Measurements from ENCODE around the gene PALM2AKAP2.

PALM2AKAP2 gene

DNA sequence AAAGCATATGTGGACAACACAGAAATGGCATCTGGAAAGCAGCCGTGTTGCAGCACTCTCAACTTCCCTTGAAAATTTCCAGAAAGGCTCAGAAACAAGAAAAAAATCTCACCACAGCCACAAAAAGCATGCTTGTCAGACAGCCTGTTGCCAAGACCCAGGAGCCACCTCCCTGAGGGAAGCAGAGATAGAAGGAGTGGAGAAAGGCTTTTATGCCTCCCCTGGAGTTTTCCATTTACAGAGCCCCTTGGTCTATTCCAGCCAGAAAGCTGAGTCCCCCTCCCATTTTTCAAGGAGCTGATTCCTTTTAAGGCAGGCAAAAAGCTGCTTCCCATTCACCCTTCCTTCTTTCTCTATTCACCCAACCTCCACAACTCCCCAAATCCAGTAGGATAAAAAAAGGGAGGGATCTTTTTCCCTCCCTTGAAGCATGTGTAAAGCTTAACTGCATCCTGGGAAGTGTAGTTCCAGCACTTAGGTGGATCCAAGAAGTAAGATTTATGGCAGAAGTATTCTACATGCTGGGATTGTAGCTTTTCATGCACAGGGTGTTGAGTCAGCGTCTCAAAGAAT, 37.1 kb upstream of the PALM2AKAP2 start:
- DNase-seq (ENCODE audit: low read depth) = no peak
- H3K4me3 ChIP-seq (ENCODE audit: low read depth, low read length) = no peak overlapping the region
- TF ChIP-seq, protein P1, sequence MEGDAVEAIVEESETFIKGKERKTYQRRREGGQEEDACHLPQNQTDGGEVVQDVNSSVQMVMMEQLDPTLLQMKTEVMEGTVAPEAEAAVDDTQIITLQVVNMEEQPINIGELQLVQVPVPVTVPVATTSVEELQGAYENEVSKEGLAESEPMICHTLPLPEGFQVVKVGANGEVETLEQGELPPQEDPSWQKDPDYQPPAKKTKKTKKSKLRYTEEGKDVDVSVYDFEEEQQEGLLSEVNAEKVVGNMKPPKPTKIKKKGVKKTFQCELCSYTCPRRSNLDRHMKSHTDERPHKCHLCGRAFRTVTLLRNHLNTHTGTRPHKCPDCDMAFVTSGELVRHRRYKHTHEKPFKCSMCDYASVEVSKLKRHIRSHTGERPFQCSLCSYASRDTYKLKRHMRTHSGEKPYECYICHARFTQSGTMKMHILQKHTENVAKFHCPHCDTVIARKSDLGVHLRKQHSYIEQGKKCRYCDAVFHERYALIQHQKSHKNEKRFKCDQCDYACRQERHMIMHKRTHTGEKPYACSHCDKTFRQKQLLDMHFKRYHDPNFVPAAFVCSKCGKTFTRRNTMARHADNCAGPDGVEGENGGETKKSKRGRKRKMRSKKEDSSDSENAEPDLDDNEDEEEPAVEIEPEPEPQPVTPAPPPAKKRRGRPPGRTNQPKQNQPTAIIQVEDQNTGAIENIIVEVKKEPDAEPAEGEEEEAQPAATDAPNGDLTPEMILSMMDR (IDR thresholded peaks at IDR 0.05; ENCODE audit: low read depth, low read length, missing control alignments) = no peak

DNA sequence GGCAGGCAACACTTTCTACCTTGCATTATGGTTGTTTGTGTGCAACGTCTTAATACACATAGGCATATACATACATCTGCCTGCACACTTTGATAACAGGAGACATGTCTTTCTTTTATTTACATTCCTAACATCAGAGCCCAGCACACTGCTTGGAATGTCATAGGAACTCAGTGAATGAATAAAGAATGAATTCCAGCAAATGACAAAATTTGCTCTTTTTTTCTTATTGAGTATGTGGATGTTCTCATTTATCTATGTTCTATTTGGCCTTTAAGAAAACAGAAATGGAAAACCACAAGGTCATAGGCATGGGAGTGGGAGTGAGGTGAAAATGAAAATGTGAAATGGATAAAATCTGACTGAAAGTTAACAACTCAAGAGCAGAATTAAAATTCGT, 36.3 kb upstream of the PALM2AKAP2 start:
- no peak overlapping the region for H3K4me3 ChIP-seq (ENCODE audit: low read depth, low read length)
- TF ChIP-seq, protein P1 (IDR thresholded peaks at IDR 0.05; ENCODE audit: low read depth, low read length, missing control alignments) = no peak
- DNase-seq (ENCODE audit: low read depth) = no peak

DNA sequence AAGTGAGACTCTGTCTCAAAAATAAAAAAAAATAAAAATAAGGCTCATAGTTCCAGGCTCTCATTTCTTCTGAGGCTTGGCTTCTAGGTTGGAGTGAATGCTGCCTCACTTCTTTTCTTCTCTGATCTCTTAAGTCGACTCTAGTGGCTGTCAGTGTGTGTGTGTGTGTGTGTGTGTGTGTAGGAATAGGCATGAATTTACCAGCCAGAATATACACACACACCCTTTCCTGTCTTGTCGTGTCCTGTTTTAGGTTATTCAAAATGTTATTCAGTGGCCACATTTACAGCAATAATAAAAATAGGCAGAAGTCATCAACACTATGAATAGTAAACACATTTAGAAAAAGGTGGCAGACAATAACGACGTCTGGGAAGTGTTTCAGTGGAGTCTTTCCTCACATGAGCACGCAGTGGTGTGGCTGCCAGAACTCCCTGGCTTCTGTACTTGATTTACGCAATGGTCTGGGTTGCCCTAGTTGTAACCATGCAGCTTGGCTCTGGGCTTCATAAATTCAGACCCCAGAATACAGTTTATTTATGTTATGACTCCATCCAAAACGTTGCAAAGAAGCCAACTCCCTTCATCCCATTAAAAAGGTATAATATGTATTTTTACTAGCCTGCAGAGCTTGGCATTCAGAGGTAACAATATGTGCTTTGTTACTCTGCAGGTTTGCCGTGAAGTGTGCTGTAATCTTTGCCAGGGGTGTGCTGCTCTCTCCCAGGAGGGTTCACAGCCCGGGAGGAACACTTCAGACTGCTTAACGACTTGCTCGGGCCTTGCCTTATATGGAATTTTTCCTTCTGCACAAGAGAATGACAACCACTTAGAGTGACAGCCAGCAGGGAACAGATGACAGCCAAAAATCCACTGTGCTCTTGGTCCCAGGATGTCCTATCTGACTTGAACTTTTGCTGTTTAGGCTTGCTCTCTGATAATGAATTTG, 34.4 kb upstream of the PALM2AKAP2 start:
- H3K4me3 ChIP-seq (ENCODE audit: low read depth, low read length) = no peak overlapping the region
- no peak for DNase-seq (ENCODE audit: low read depth)
- TF ChIP-seq, protein P1 (IDR thresholded peaks at IDR 0.05; ENCODE audit: low read depth, low read length, missing control alignments) = no peak

DNA sequence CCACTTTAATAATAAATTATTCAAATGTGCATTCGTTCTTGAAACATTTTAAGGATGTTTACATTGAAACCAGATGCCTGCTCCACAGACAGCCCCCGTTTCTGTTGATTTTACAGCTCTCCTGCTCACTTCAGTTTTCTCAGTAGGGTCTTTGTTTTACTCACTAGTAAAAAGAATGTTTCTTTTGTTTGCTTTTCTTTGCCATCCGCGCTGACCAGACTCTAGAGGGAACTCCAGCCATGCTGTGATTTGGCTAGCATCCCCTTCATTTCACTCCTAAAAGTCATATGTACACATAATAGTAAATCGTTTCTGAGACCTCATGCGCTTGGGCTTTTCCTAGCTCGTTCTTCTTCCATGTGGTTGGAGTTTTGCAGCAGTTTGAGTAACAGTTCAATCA, 28.7 kb upstream of the PALM2AKAP2 start:
- H3K4me3 ChIP-seq (ENCODE audit: low read depth, low read length) = no peak overlapping the region
- TF ChIP-seq, protein P1 (IDR thresholded peaks at IDR 0.05; ENCODE audit: low read depth, low read length, missing control alignments) = no peak
- no peak for DNase-seq (ENCODE audit: low read depth)

DNA sequence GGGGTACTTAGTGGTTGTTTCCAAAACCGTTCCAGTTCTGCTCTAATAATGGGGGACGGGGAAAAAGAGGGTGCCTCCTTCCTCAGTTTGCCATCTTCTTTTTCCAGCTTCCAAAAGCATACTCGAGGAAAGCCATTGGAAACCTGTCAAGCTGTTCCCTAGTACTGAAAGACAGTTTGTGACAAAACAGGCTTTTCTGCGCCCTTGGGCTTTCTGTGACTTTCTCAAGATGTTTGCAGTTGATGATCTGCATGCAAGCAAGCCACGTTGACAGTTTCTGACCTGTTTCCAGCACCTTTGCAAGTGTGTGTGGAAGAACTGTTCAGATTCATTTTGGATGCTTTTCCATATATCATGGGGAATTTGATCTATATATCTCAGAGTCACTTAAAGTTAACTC, 26.7 kb upstream of the PALM2AKAP2 start:
- H3K4me3 ChIP-seq (ENCODE audit: low read depth, low read length) = no peak overlapping the region
- TF ChIP-seq, protein P1 (IDR thresholded peaks at IDR 0.05; ENCODE audit: low read depth, low read length, missing control alignments) = no peak
- DNase-seq (ENCODE audit: low read depth) = no peak

DNA sequence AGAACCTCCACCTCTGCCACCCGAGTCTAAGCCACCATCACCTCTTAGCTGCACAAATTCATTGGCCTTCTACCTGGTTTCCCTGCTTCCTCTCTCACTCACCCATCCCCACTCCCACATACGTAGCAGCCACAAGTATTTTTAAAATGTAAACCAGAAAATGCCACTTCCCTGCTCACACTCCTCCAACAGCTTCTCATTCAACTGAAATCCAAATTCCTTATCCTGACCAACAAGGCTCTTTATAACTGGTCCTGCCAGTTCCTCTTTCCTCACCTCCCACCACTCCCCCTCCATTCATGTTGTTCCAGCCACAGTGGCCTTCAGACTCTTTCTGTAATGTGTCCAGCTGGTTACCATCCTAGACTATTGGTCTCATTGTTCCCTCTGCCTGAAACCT, 25.0 kb upstream of the PALM2AKAP2 start:
- TF ChIP-seq, protein P1 (IDR thresholded peaks at IDR 0.05; ENCODE audit: low read depth, low read length, missing control alignments) = no peak
- H3K4me3 ChIP-seq (ENCODE audit: low read depth, low read length) = no peak overlapping the region
- DNase-seq (ENCODE audit: low read depth) = no peak

Data from GM12864 (cell line).